ENCODE data around the gene PARP16. TPM values are rescaled to one million over a fixed set of nuclear protein-coding genes. Genes with fewer than 3 reads are reported as not detected.
"Not testable (repeated sequence)": the region's sequence is repeated elsewhere in the genome, so short reads cannot be mapped to it uniquely, and the experiment has no call there.

The PARP16 gene
- total RNA-seq, 1 donor, result 16.9 TPM

- no peaks in the 10 kb centered on the region for H3K4me1 ChIP-seq (ENCODE audit: insufficient read depth, low read length)
- H3K27me3 ChIP-seq (ENCODE audit: insufficient read depth, low read length), result no peaks in the 10 kb centered on the region
- no peaks in the 10 kb centered on the region for H3K9me3 ChIP-seq (ENCODE audit: low read depth, low read length)
Measured at GRCh38 chr15:65245096-65245856, 41.4 kb downstream of the PARP16 start.

GRCh38 chr15:65244638-65245037, 42.0 kb downstream of the PARP16 start:
- Histone ChIP-seq H3K9me3 (ENCODE audit: low read depth, low read length) (no peaks in the 10 kb centered on the region), H3K27me3 (ENCODE audit: insufficient read depth, low read length) (no peaks in the 10 kb centered on the region), H3K4me3 (ENCODE audit: low read length) (no peak overlapping the region), H3K4me1 (ENCODE audit: insufficient read depth, low read length) (no peaks in the 10 kb centered on the region)

More at GRCh38 chr15:65245096-65245856, 41.4 kb downstream of the PARP16 start:
- no peak overlapping the region for H3K4me3 ChIP-seq (ENCODE audit: low read length)

- H3K4me3 ChIP-seq (ENCODE audit: low read length); H3K27me3 ChIP-seq (ENCODE audit: insufficient read depth, low read length); H3K9me3 ChIP-seq (ENCODE audit: low read depth, low read length); H3K4me1 ChIP-seq (ENCODE audit: insufficient read depth, low read length): not testable (repeated sequence)
Measured at GRCh38 chr15:65236443-65236842, 50.2 kb downstream of the PARP16 start.

DNA sequence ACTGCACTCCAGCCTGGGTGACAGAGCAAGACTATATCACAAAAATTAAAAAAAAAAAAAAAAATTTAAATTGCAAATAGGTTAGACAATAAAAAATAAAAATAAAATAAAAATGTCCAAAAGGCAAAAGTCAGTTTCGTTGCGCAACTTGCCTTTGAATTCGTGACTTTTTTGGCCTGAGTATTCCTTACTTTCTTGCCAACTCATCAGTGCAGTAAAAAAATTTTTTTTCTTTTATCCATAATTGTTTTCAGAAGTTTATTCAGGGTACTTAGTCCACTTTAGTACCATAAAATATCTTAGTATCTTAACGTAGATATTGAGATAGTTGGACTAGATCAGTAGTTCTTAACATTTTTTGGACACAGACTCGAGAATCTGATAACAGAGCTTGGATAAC, 53.0 kb downstream of the PARP16 start:
- Histone ChIP-seq H3K4me1 (ENCODE audit: insufficient read depth, low read length) (no peaks in the 10 kb centered on the region), H3K27me3 (ENCODE audit: insufficient read depth, low read length) (no peaks in the 10 kb centered on the region), H3K4me3 (ENCODE audit: low read length) (no peak overlapping the region), H3K9me3 (ENCODE audit: low read depth, low read length) (no peaks in the 10 kb centered on the region)

DNA sequence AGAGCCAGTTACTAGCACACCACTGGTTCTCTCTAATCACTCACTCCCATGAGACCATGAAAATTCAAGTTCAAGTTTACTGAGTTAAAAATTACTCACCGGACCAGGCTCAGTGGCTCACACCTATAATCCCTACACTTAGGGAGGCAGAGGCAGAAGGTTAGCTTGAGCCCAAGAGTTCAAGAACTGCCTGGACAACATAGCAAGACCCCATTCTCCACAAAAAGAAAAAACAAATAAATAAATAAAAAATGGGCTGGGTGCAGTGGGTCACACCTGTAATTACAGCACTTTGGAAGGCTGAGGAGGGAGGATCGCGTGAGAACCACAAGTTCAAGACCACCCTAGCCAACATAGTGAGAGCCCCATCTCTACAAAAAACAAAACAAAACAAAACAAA, 54.2 kb downstream of the PARP16 start:
- Histone ChIP-seq H3K9me3 (ENCODE audit: low read depth, low read length) (no peaks in the 10 kb centered on the region), H3K4me3 (ENCODE audit: low read length) (no peak overlapping the region), H3K4me1 (ENCODE audit: insufficient read depth, low read length) (no peaks in the 10 kb centered on the region), H3K27me3 (ENCODE audit: insufficient read depth, low read length) (no peaks in the 10 kb centered on the region)

- Histone ChIP-seq H3K27me3 (ENCODE audit: insufficient read depth, low read length) (no peaks in the 10 kb centered on the region), H3K9me3 (ENCODE audit: low read depth, low read length) (no peaks in the 10 kb centered on the region), H3K4me3 (ENCODE audit: low read length) (no peak overlapping the region), H3K4me1 (ENCODE audit: insufficient read depth, low read length) (no peaks in the 10 kb centered on the region)
Measured at GRCh38 chr15:65231306-65231705, 55.4 kb downstream of the PARP16 start.

GRCh38 chr15:65226901-65227300, 59.8 kb downstream of the PARP16 start:
- not testable (repeated sequence) for H3K4me1 ChIP-seq (ENCODE audit: insufficient read depth, low read length); H3K4me3 ChIP-seq (ENCODE audit: low read length); H3K27me3 ChIP-seq (ENCODE audit: insufficient read depth, low read length); H3K9me3 ChIP-seq (ENCODE audit: low read depth, low read length)

- Histone ChIP-seq H3K9me3 (ENCODE audit: low read depth, low read length) (no peaks in the 10 kb centered on the region), H3K27me3 (ENCODE audit: insufficient read depth, low read length) (no peaks in the 10 kb centered on the region), H3K4me3 (ENCODE audit: low read length) (no peak overlapping the region), H3K4me1 (ENCODE audit: insufficient read depth, low read length) (no peaks in the 10 kb centered on the region)
Measured at GRCh38 chr15:65226221-65226620, 60.5 kb downstream of the PARP16 start.

DNA sequence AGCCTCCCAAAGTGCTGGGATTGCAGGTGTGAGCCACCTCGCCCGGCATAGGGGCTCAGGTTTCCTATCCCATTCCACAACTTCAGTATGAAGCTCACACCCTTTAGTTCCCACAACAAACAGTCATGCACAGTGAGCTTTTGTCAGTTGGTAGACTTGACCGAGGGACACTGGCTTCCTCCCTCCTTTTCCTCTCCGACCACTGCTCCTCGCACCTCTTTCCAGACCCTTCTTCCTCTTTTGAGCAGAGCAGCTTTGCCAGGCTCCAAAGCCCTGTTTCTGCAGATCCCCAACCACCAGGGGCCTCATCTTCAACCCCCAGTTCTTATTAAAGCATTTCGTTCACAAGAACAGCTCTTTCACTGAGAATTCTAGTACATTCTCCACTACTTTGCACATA, 62.7 kb downstream of the PARP16 start:
- H3K27me3 ChIP-seq (ENCODE audit: insufficient read depth, low read length), result no peaks in the 10 kb centered on the region
- H3K9me3 ChIP-seq (ENCODE audit: low read depth, low read length), result no peaks in the 10 kb centered on the region
- H3K4me1 ChIP-seq (ENCODE audit: insufficient read depth, low read length), result no peaks in the 10 kb centered on the region
- H3K4me3 ChIP-seq (ENCODE audit: low read length), result no peak overlapping the region

GRCh38 chr15:65222891-65223290, 63.8 kb downstream of the PARP16 start:
- Histone ChIP-seq H3K27me3 (ENCODE audit: insufficient read depth, low read length) (no peaks in the 10 kb centered on the region), H3K4me3 (ENCODE audit: low read length) (no peak overlapping the region), H3K9me3 (ENCODE audit: low read depth, low read length) (no peaks in the 10 kb centered on the region), H3K4me1 (ENCODE audit: insufficient read depth, low read length) (no peaks in the 10 kb centered on the region)

GRCh38 chr15:65221697-65222096, 65.0 kb downstream of the PARP16 start:
- no peaks in the 10 kb centered on the region for H3K9me3 ChIP-seq (ENCODE audit: low read depth, low read length)
- H3K4me3 ChIP-seq (ENCODE audit: low read length), result no peak overlapping the region
- no peaks in the 10 kb centered on the region for H3K4me1 ChIP-seq (ENCODE audit: insufficient read depth, low read length)
- no peaks in the 10 kb centered on the region for H3K27me3 ChIP-seq (ENCODE audit: insufficient read depth, low read length)

GRCh38 chr15:65219137-65219536, 67.5 kb downstream of the PARP16 start:
- H3K4me3 ChIP-seq (ENCODE audit: low read length), result no peak overlapping the region
- no peaks in the 10 kb centered on the region for H3K27me3 ChIP-seq (ENCODE audit: insufficient read depth, low read length)
- H3K4me1 ChIP-seq (ENCODE audit: insufficient read depth, low read length), result no peaks in the 10 kb centered on the region
- H3K9me3 ChIP-seq (ENCODE audit: low read depth, low read length), result no peaks in the 10 kb centered on the region

DNA sequence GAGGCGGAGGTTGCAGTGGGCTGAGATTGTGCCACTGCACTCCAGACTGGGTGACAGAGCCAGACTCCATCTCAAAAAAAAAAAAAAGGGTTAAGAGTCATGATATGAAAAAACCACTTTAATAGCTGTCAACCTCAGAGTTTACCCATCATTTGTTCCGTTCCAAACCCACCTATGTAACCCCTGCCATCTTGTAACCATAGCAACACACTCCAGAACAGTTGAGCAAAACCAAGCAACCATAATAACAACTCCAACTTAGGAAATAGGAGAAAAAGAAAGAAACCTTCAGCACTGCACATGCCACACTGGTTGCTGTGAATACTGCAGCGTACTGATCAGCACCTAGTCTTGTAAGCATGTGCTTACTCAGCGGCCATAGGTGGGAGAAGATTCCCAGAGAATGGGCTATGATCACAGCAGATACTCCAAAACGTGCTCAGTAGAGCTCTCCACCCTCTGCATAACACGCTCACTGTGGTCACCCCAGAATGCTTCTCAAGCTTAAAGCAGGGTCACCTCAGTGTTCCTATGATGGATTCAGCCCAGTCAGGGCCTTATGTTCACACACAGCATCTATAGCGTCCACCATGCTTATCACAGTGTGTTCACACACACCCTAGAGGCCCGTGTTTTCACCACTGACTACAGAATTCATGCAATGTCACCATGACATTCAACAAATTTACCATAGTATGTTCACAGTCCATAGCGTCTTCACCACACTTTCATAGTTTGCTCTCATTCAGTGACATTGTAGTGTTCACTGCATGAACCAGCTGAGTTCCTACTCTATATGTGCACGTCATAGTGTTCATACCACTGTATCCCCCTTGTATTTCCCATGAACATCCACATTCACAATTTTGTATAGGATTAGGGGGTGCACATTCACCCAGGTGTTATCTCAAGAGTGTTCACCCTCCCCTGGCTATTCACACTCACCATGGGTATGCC, 68.9 kb downstream of the PARP16 start:
- H3K4me3 ChIP-seq (ENCODE audit: low read length), result no peak overlapping the region
- no peaks in the 10 kb centered on the region for H3K27me3 ChIP-seq (ENCODE audit: insufficient read depth, low read length)
- H3K9me3 ChIP-seq (ENCODE audit: low read depth, low read length), result no peaks in the 10 kb centered on the region
- no peaks in the 10 kb centered on the region for H3K4me1 ChIP-seq (ENCODE audit: insufficient read depth, low read length)

GRCh38 chr15:65215496-65215895, 71.2 kb downstream of the PARP16 start:
- no peaks in the 10 kb centered on the region for H3K27me3 ChIP-seq (ENCODE audit: insufficient read depth, low read length)
- no peaks in the 10 kb centered on the region for H3K4me1 ChIP-seq (ENCODE audit: insufficient read depth, low read length)
- no peak overlapping the region for H3K4me3 ChIP-seq (ENCODE audit: low read length)
- no peaks in the 10 kb centered on the region for H3K9me3 ChIP-seq (ENCODE audit: low read depth, low read length)

DNA sequence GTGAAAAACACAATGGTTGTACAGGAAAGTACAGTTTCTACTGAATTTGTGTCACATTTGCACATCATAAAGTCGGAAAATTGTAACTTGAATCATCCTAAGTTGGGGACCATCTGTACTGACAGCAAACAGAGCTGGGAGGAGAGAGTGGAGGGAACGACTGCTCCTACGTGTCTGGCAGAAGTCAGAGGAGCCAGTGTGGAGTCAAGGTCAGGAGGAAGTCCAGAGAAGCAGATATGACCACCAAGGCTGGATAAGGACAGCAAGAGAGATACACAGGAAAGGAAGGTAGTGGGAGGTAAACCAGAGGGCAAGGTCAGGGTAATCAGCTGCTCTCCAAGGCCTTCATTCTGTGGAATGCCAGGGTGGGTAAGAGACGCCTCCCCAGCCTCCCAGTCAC, 72.7 kb downstream of the PARP16 start:
- H3K9me3 ChIP-seq (ENCODE audit: low read depth, low read length), result no peaks in the 10 kb centered on the region
- H3K27me3 ChIP-seq (ENCODE audit: insufficient read depth, low read length), result no peaks in the 10 kb centered on the region
- no peak overlapping the region for H3K4me3 ChIP-seq (ENCODE audit: low read length)
- no peaks in the 10 kb centered on the region for H3K4me1 ChIP-seq (ENCODE audit: insufficient read depth, low read length)

All from mononuclear cell (primary cell).